Measurements from ENCODE around the gene ARHGEF6. TPM values are rescaled to one million over a fixed set of nuclear protein-coding genes. Genes with fewer than 3 reads are reported as not detected.

The ARHGEF6 gene
- total and polyA plus RNA-seq, 10 donors = 13.1 to 70.1 (median 55.8) TPM

- H3K36me3 ChIP-seq = peaks cover 0 to 20% (median under 1%) of the 10 kb centered on the region in 6 donors
- no peaks in the 10 kb centered on the region for H3K27me3 ChIP-seq (replicated peaks in 1 of 7)
- peaks cover 0 to 7% (median 0%) of the 10 kb centered on the region in 8 donors for H3K9me3 ChIP-seq
- H3K27ac ChIP-seq = peak overlapping the region in 6 of 8 donors; percentile 1 to 68 (median 48)
- no peak for TF ChIP-seq POLR2AphosphoS5 (IDR thresholded peaks at IDR 0.05)
- TF ChIP-seq CTCF (IDR thresholded peaks at IDR 0.05 in 8 of 11, conservative IDR thresholded peaks at IDR 0.05 in 3 of 11) = peak; percentile 23 to 61 (median 53)
- WGBS, 5 donors = 35 to 67% (median 49%) methylated on average over 8 of the region's 8 CpGs
- H3K4me1 ChIP-seq = peaks cover 0 to 44% (median 9%) of the 10 kb centered on the region in 6 donors
- H3K4me3 ChIP-seq = no peak overlapping the region
- DNase-seq = no peak
- intact Hi-C loops (cut with DNase I; ENCODE audit: low total_unique reads) = no loop called here
Measured at GRCh38 chrX:136694431-136695087, 86.2 kb downstream of the ARHGEF6 start.

- Histone ChIP-seq H3K27me3 (replicated peaks in 1 of 7) (no peaks in the 10 kb centered on the region), H3K27ac (peak overlapping the region in 3 of 8 donors; percentile 54 to 67 (median 60)), H3K9me3 (no peaks in the 10 kb centered on the region), H3K36me3 (peaks cover 0 to 42% (median 4%) of the 10 kb centered on the region in 6 donors), H3K4me3 (no peak overlapping the region), H3K4me1 (peaks cover 0 to 45% (median 9%) of the 10 kb centered on the region in 6 donors)
- intact Hi-C loops (cut with DNase I; ENCODE audit: low total_unique reads) = no loop called here
- no peak for TF ChIP-seq CTCF (IDR thresholded peaks at IDR 0.05 in 8 of 11, conservative IDR thresholded peaks at IDR 0.05 in 3 of 11)
- TF ChIP-seq POLR2A (IDR thresholded peaks at IDR 0.05) = no peak
- no peak for TF ChIP-seq POLR2AphosphoS5 (IDR thresholded peaks at IDR 0.05)
- DNase-seq = no peak
- WGBS, 5 donors = 78 to 97% (median 95%) methylated on average over 4 of the region's 4 CpGs
Measured at GRCh38 chrX:136692271-136692670, 88.5 kb downstream of the ARHGEF6 start.

- no peaks in the 10 kb centered on the region for H3K9me3 ChIP-seq
Measured at GRCh38 chrX:136691028-136691809, 89.5 kb downstream of the ARHGEF6 start.

GRCh38 chrX:136689436-136689835 lies 91.3 kb downstream of the ARHGEF6 start:
- H3K4me3 ChIP-seq = no peak overlapping the region
- WGBS, 5 donors = 48 to 63% (median 59%) methylated on average over 5 to 6 of the region's 6 CpGs
- H3K36me3 ChIP-seq = peaks cover 0 to 55% (median 8%) of the 10 kb centered on the region in 6 donors
- H3K27me3 ChIP-seq (replicated peaks in 1 of 7) = no peaks in the 10 kb centered on the region
- no peak for DNase-seq
- no peaks in the 10 kb centered on the region for H3K9me3 ChIP-seq
- H3K27ac ChIP-seq = peak overlapping the region in 4 of 8 donors; percentile 1 to 67 (median 57)
- intact Hi-C loops (cut with DNase I; ENCODE audit: low total_unique reads) = no loop called here
- H3K4me1 ChIP-seq = peaks cover 0 to 37% (median 7%) of the 10 kb centered on the region in 6 donors
- TF ChIP-seq POLR2AphosphoS5 (IDR thresholded peaks at IDR 0.05) (no peak), POLR2A (IDR thresholded peaks at IDR 0.05) (no peak), CTCF (IDR thresholded peaks at IDR 0.05 in 8 of 11, conservative IDR thresholded peaks at IDR 0.05 in 3 of 11) (no peak)

More at GRCh38 chrX:136691028-136691809, 89.5 kb downstream of the ARHGEF6 start:
- intact Hi-C loops (cut with DNase I; ENCODE audit: low total_unique reads) = no loop called here
- DNase-seq = no peak
- Histone ChIP-seq H3K27me3 (replicated peaks in 1 of 7) (no peaks in the 10 kb centered on the region), H3K4me3 (no peak overlapping the region), H3K36me3 (peaks cover 0 to 41% (median 4%) of the 10 kb centered on the region in 6 donors), H3K27ac (peak overlapping the region in 5 of 8 donors; percentile 12 to 67 (median 54)), H3K4me1 (peaks cover 0 to 45% (median 9%) of the 10 kb centered on the region in 6 donors)
- no peak for TF ChIP-seq POLR2AphosphoS5 (IDR thresholded peaks at IDR 0.05)
- 37 to 63% (median 47%) methylated on average over 3 of the region's 3 CpGs for whole genome bisulfite sequencing, 5 donors

Data from spleen (tissue), 11 donors.